Kidney (tissue), 14 donors: Measurements from ENCODE around the gene CFAP97D1. TPM values are rescaled to one million over a fixed set of nuclear protein-coding genes. Genes with fewer than 3 reads are reported as not detected.

ENCODE experiments used
- DNase-seq, 5 donors: peaks; one replicate each; pipeline ENCODE4 v3.0.0-alpha.2; 2013 to 2020
- FAIRE-seq: peaks from 2 replicates; lab custom pipeline; 2012; peaks lifted over from hg19 to GRCh38; lab: Jason Lieb, UNC
- H3K27ac ChIP-seq, 2 donors: one replicate each; pipeline ENCODE4 v1.7.0; 2013; ENCODE audit warnings: low read depth in 2 of 2, low read length in 2 of 2, inconsistent platforms in 1 of 2
- H3K27me3 ChIP-seq: one replicate; pipeline ENCODE4 v1.7.1; 2013; ENCODE audit warnings: low read length, inconsistent platforms; ENCODE audit not compliant: control insufficient read depth, insufficient read depth
- H3K36me3 ChIP-seq, 3 donors: one replicate each; pipeline versions ENCODE4 v1.7.0 to v1.7.1; 2013; ENCODE audit warnings: low read length in 3 of 3, control low read depth in 1 of 3, inconsistent platforms in 1 of 3; ENCODE audit not compliant: insufficient read depth in 3 of 3, control insufficient read depth in 2 of 3
- H3K4me1 ChIP-seq, 3 donors: one replicate each; pipeline versions ENCODE4 v1.7.0 to v1.7.1; 2013; ENCODE audit warnings: low read length in 3 of 3, inconsistent platforms in 1 of 3, low read depth in 1 of 3; ENCODE audit not compliant: control insufficient read depth in 2 of 3, insufficient read depth in 2 of 3
- H3K4me3 ChIP-seq, 3 donors: one replicate each; pipeline versions ENCODE4 v1.7.0 to v1.8.1; 2013; ENCODE audit warnings: low read length in 3 of 3, control low read depth in 1 of 3, inconsistent platforms in 1 of 3
- H3K9ac ChIP-seq, 3 donors: one replicate each; pipeline versions ENCODE4 v1.7.0 to v1.7.1; 2013; ENCODE audit warnings: low read length in 3 of 3, control low read depth in 1 of 3, inconsistent platforms in 1 of 3
- H3K9me3 ChIP-seq, 3 donors: one replicate each; pipeline versions ENCODE4 v1.7.0 to v1.7.1; 2013; ENCODE audit warnings: low read length in 3 of 3, control low read depth in 1 of 3, inconsistent platforms in 1 of 3; ENCODE audit not compliant: control insufficient read depth in 2 of 3, insufficient read depth in 1 of 3
- CTCF ChIP-seq: IDR thresholded peaks from 3 replicates; pipeline ENCODE4 v1.5.1; 2012; ENCODE audit warnings: mild to moderate bottlenecking, moderate library complexity, borderline replicate concordance; ENCODE audit not compliant: insufficient read depth; ENCODE audit errors: extremely low read depth
- intact Hi-C: fragments of 100-400 bp; cut with DNase I; formaldehyde crosslinking; loops from one replicate; pipeline ENCODE4 v1.11.1; 2022
- polyA plus RNA-seq: library from polyadenylated mRNA; stranded (reverse); fragments of 350-450 nt; fragmentation: Illumina TruSeq; extraction: RNeasy Lipid Tissue Mini Kit (QIAGEN cat#74804); gene quantifications from one replicate; pipeline ENCODE4 v1.2.3, GENCODE V29; 2014; ENCODE audit warnings: low read depth, low replicate concordance; ENCODE audit not compliant: insufficient read depth
- total RNA-seq: library from RNA; stranded (reverse); fragmentation: NEBNext Ultra II Directional; extraction: Animal tissue kit (Norgen Biotek cat#: 25700); gene quantifications from one replicate; pipeline ENCODE4 v1.2.1, GENCODE V29; 2021
- donor health status: control.
- donor health status: control.
- donor health status: control.
- donor health status: control.
- donor health status: control.
- donor health status: DM: yes; HTN: yes; CAD: no.
- donor health status: Normal renal cell carcinoma (clear cell type).

The CFAP97D1 gene
- total and polyA plus RNA-seq, 2 donors from 2014 or later = not detected

DNA sequence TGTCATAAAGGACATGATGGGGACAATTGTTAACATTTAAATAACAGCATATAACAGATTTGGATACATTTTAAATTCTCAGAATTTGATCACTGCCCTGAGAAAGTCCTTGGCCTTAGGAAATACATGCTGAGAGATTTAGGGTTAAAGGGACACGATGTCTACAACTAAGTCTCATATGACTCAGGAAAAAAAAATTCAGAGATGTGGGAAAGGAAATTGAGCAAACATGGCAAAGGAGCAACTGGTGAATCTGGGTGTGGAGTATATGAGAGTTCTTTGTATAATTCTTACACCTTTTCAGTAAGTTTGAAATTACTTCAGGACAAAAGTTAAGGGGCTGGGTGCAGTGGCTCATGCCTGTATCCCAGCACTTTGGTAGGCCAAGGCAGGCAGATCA lies 34.5 kb downstream of the CFAP97D1 start:
- no peak overlapping the region for H3K27ac ChIP-seq
- H3K4me1 ChIP-seq = no peaks in the 10 kb centered on the region
- FAIRE-seq (no peak), DNase-seq (no peak)
- no peak overlapping the region for H3K4me3 ChIP-seq
- H3K9ac ChIP-seq = no peak overlapping the region
- no peak for TF ChIP-seq CTCF
- no peaks in the 10 kb centered on the region for H3K9me3 ChIP-seq
- H3K27me3 ChIP-seq = no peaks in the 10 kb centered on the region
- H3K36me3 ChIP-seq = no peaks in the 10 kb centered on the region
- intact Hi-C loops = no loop called here

DNA sequence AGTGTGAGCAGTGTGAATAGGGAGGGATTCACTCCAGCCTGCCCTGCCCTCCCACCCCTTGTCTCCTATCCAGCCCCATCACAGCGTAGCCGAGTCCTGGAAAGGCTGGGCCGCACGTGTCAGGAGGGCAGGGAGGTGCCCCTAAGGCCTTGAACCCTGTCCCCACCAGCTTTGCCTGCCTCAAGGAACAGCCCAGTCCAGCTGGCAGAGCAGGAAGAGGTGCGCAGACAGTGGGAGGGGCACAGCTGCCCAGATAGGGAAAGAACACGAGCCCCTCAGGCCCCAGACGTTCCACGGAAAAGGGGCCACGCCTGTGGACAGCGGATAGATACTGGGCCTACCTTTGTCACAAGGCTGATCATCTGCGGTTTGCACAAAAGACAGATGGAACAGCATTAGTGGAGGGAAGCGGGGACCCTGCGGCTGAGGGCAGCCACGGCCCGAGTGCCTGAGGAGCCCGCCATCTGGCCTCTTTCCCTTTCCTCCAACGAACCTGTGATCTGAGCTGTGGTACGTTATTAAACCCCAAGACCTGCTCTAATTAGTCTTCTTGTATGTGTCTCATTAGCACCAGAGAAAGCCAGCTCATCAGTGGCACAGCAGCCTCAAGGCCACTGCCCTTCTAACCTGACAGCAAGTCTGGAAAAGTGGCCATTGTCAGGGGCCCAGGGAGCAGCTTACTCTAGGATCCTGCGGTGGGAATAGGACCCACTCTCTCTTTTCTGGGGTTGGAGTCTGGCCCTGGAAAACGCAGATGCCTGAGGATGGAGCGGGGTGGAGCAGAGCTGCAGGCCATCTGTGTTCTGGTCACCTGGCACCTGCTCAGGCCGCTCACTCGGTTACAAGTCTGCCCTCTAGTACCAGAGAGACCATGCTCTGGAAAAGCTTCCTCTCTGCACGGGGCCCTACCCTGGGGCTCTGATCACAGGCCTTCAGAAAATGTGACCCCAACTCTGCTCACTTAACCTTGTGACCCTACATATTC lies 36.4 kb downstream of the CFAP97D1 start:
- H3K27me3 ChIP-seq = no peaks in the 10 kb centered on the region
- H3K36me3 ChIP-seq = no peaks in the 10 kb centered on the region
- H3K9me3 ChIP-seq = no peaks in the 10 kb centered on the region
- H3K27ac ChIP-seq = no peak overlapping the region
- no peak overlapping the region for H3K9ac ChIP-seq
- no peak for TF ChIP-seq CTCF
- no peak overlapping the region for H3K4me3 ChIP-seq
- no peak for FAIRE-seq
- DNase-seq = no peak
- no peaks in the 10 kb centered on the region for H3K4me1 ChIP-seq
- intact Hi-C loops = no loop called here

GRCh38 chr17:43817826-43818225 lies 37.6 kb downstream of the CFAP97D1 start:
- no peak overlapping the region for H3K4me3 ChIP-seq
- H3K9ac ChIP-seq = no peak overlapping the region
- H3K27me3 ChIP-seq = no peaks in the 10 kb centered on the region
- FAIRE-seq (no peak), DNase-seq (no peak)
- no peaks in the 10 kb centered on the region for H3K4me1 ChIP-seq
- TF ChIP-seq CTCF = no peak
- no peaks in the 10 kb centered on the region for H3K36me3 ChIP-seq
- H3K27ac ChIP-seq = no peak overlapping the region
- intact Hi-C loops = no loop called here
- no peaks in the 10 kb centered on the region for H3K9me3 ChIP-seq
